Peyer's patch (tissue), 4 donors: Measurements from ENCODE around the gene CTSD. TPM values are rescaled to one million over a fixed set of nuclear protein-coding genes. Genes with fewer than 3 reads are reported as not detected.

Experiments
- DNase-seq, 3 donors: peaks; one replicate each; pipeline ENCODE4 v3.0.0-alpha.2; 2017 to 2019
- H3K27ac ChIP-seq, 4 donors: fragments of 200-600 bp; sonication (generic); one replicate each; pipeline ENCODE4 v1.5.1; 2016 to 2019
- H3K27me3 ChIP-seq, 2 donors: fragments of 200-600 bp; sonication (generic); one replicate each; pipeline ENCODE4 v1.5.1; 2019
- H3K36me3 ChIP-seq, 3 donors: fragments of 200-600 bp; sonication (generic); one replicate each; pipeline ENCODE4 v1.5.1; 2016 to 2019
- H3K4me1 ChIP-seq, 4 donors: fragments of 200-600 bp; sonication (generic); one replicate each; pipeline ENCODE4 v1.5.1; 2016 to 2019
- H3K4me3 ChIP-seq, 4 donors: fragments of 200-600 bp; sonication (generic); 1 replicate in 3 of 4; 2 replicates in 1 of 4; pipeline ENCODE4 v1.5.1; 2016 to 2019; ENCODE audit warnings: mild to moderate bottlenecking in 1 of 4
- H3K9me3 ChIP-seq, 4 donors: fragments of 200-600 bp; sonication (generic); one replicate each; pipeline ENCODE4 v1.5.1; 2016 to 2019; ENCODE audit warnings: mild to moderate bottlenecking in 1 of 4
- POLR2A ChIP-seq, 2 donors: fragments of 450-650 bp; IDR thresholded peaks; one replicate each; pipeline ENCODE4 v1.5.1; 2017; ENCODE audit warnings: antibody characterized with exemption in 2 of 2, mild to moderate bottlenecking in 2 of 2, moderate library complexity in 2 of 2
- total RNA-seq, 4 donors: library from RNA; depleted of rRNA; stranded (reverse); fragments of >200 nt; gene quantifications; one replicate each; pipeline ENCODE4 v1.1.0, GENCODE V29; 2016
- TF ChIP-seq, protein P1 (sequence below), 6 experiments: fragments of 450-650 bp in 4 of 6; fragments of 200-600 bp in 2 of 6; sonication (generic) in 1 of 6; IDR thresholded peaks; one replicate each; pipeline ENCODE4 v1.5.1; 2017 to 2019; ENCODE audit warnings: antibody characterized with exemption in 6 of 6, mild to moderate bottlenecking in 3 of 6, moderate library complexity in 1 of 6

The CTSD gene
- total RNA-seq, 4 donors from 2014 or later = 129 to 1,688 (median 1,221) TPM

DNA sequence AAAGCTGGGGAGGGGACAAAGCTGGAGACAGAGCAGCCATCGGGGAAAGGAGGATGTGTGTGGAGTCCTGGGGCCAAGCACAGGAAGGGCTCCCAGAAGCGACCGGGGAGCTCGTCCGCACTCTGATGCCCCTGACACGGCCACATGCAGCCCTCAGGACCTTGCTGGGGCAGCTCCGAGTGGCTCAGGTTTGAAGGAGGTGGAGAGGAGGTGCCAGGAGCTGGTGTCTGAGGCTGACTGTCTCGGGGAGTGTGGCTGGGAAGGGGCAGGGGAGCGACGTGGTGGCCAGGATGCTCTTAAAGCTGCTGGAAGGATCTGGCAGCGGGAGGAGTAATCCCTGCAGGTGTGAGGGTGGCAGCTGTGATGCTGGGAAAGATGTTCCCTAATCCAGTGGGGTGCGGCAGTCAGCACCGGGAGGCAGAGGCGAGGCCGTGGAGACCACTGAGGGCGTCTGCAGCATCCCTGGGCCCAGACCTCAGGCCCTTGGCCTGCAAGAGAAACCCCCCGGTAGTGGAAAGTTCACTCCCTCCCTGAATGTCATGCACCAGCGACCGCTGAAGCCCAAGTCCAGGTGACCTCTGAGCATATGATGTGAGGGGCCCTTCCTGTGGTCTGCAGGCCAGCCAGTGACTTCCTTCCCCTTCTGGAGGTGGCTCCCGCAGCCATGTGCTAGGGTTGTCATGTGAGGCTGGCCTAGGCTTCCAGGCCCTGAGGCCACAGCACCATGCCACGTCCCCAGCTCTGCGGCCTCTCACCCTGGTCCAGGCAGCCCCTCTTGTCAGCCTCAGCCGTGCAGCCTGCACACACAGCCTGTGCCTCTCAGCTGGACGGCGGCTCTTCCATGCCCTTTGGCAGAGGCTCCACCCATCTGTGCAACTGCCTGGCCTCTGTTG, 17.2 kb upstream of the CTSD start:
- Histone ChIP-seq H3K27me3 (no peaks in the 10 kb centered on the region), H3K4me3 (no peak overlapping the region), H3K9me3 (no peaks in the 10 kb centered on the region), H3K36me3 (no peaks in the 10 kb centered on the region), H3K4me1 (peaks cover 0 to 12% (median 5%) of the 10 kb centered on the region in 4 donors), H3K27ac (peak overlapping the region in 3 of 4 donors; percentile 35 to 65 (median 45))
- DNase-seq = peak; percentile 39 to 79 (median 73)
- TF ChIP-seq, protein P1, sequence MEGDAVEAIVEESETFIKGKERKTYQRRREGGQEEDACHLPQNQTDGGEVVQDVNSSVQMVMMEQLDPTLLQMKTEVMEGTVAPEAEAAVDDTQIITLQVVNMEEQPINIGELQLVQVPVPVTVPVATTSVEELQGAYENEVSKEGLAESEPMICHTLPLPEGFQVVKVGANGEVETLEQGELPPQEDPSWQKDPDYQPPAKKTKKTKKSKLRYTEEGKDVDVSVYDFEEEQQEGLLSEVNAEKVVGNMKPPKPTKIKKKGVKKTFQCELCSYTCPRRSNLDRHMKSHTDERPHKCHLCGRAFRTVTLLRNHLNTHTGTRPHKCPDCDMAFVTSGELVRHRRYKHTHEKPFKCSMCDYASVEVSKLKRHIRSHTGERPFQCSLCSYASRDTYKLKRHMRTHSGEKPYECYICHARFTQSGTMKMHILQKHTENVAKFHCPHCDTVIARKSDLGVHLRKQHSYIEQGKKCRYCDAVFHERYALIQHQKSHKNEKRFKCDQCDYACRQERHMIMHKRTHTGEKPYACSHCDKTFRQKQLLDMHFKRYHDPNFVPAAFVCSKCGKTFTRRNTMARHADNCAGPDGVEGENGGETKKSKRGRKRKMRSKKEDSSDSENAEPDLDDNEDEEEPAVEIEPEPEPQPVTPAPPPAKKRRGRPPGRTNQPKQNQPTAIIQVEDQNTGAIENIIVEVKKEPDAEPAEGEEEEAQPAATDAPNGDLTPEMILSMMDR (IDR thresholded peaks at IDR 0.05) = no peak
- TF ChIP-seq POLR2A (IDR thresholded peaks at IDR 0.05) = no peak

DNA sequence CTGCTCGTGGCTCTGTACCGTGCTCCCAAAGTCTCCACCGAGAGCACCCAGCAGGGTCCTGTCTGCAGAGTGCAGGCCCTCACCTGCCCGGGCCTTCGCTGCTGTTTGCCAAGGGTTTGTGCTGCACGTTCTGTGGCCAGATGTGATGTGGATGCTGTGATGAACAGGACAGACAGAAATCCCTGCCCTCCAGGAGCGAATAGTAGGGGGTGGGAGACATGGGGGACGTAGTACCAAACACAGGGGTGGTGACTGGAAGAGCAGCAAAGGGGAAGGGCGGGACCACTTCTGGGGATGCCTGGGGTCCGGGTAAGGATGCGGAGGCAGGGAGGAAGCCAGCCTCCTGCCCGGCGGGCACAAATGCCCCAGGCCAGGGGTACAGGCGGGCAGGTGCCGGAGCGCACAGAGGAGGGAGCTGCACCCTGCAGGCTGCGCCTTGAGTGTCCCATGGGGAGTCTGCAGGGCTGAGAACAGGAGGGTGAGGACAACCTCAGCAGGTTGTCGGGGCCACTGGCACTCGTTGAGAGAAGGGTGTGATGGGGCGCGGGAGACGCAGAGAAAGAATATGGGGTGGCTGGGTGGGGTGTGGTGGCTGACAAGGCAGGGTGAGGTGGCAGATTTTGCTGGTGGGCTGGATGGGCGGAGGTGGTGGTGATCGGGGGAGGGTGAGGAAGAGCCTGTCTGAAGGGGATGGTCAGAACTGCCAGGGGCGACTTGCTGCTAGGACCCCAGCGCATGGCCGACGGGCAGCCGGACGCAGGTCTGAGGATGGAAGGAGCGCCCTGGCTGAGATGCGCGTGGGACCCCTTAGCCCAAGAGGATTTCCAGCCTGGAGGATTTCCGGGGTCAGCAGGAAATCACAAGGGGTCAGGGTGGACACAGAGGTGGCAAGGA, 16.3 kb upstream of the CTSD start:
- Histone ChIP-seq H3K36me3 (no peaks in the 10 kb centered on the region), H3K4me1 (peaks cover 0 to 12% (median 5%) of the 10 kb centered on the region in 4 donors), H3K9me3 (no peaks in the 10 kb centered on the region), H3K27ac (peak overlapping the region in 1 of 4 donors; percentile 65), H3K27me3 (no peaks in the 10 kb centered on the region), H3K4me3 (no peak overlapping the region)
- peak in 2 of 3 donors; percentile 14 to 43 for DNase-seq
- no peak for TF ChIP-seq POLR2A (IDR thresholded peaks at IDR 0.05)
- TF ChIP-seq, protein P1 (IDR thresholded peaks at IDR 0.05) = no peak

DNA sequence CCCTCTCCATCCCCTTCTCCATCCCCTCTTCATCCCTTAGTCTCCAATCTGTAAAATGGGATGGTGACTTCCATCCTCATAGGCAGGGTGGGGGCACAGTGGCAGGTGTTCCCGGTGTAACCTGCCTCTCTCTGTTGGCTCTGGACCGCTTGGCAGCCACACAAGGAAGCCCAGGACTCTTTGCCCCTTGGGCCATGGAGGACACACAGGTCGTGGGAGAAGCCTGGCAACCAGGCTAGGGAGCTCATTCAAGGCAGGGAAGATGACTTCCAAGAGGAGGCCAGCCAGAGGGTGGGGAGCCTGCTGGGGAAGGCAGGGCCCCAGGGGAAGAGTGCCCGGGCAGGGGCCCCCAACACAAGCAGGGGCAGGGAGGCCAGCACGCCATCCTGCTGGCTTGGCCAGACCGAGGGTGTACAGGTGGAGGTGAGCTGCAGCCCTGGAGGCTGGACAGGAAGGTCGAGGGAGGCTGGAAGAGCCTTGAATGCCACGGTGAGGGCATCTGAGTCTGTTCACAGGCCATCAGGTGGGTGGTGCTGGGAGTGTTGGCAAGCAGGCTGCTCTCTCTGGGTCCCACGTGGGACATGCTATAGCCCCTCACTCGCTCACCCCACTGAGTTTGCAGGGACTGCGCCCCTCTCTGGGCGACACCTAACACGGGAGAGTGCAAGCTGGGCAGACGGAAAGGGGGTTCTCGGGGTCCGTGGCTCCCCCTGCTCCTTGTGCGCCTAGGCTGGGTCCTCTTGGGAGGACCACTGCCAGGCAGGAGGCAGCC, 15.5 kb upstream of the CTSD start:
- H3K4me3 ChIP-seq = no peak overlapping the region
- TF ChIP-seq POLR2A (IDR thresholded peaks at IDR 0.05) = no peak
- TF ChIP-seq, protein P1 (IDR thresholded peaks at IDR 0.05) = no peak
- H3K27me3 ChIP-seq = no peaks in the 10 kb centered on the region
- no peaks in the 10 kb centered on the region for H3K9me3 ChIP-seq
- peak in 2 of 3 donors; percentile 3 to 37 for DNase-seq
- no peaks in the 10 kb centered on the region for H3K36me3 ChIP-seq
- peaks cover 0 to 12% (median 5%) of the 10 kb centered on the region in 4 donors for H3K4me1 ChIP-seq
- H3K27ac ChIP-seq = no peak overlapping the region

DNA sequence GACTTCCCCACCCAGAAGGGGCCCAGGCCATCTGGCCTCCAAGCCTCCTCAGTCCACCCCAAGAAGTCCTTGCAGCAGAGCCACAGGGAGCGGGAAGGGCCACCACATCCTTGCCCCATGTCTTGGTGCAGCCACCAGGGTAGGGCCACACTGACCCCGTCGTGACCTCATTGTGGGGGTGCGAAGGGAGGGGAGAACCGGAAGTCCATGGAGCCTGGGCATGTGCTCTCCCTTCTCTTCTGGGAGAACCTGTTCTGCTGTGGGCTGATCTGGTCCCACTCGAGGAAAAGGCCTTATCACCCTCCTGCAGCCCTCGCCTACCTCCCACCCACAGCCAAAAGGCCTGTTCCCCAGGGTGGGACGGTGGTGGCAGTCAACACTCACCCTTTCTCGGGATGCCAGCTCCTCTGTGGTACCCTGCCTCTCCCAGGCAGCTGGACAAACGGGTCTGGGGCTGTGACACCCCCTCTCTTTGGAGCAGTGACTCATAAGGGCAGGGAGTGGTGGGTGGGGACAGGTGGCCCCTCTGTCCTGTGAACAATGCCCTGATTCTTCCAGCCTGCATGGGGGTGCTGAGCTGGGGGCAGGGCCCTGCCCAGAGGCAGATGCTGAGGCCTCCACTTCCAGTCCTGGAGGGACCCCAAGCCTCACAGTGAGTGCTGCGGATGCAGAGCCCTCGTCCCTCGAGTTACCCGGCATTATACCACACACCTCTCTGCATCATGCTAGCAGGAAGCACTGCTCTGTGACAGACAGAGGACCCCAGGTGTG, 14.6 kb upstream of the CTSD start:
- Histone ChIP-seq H3K36me3 (no peaks in the 10 kb centered on the region), H3K27me3 (no peaks in the 10 kb centered on the region), H3K27ac (no peak overlapping the region), H3K9me3 (no peaks in the 10 kb centered on the region), H3K4me1 (peaks cover 0 to 12% (median 7%) of the 10 kb centered on the region in 4 donors), H3K4me3 (no peak overlapping the region)
- TF ChIP-seq, protein P1 (IDR thresholded peaks at IDR 0.05) = no peak
- TF ChIP-seq POLR2A (IDR thresholded peaks at IDR 0.05) = no peak
- DNase-seq = peak; percentile 13 to 46 (median 36)
